ENCODE results near the gene ETF1.
"Not testable (repeated sequence)": the region's sequence is repeated elsewhere in the genome, so short reads cannot be mapped to it uniquely, and the experiment has no call there.

Gene ETF1

DNA sequence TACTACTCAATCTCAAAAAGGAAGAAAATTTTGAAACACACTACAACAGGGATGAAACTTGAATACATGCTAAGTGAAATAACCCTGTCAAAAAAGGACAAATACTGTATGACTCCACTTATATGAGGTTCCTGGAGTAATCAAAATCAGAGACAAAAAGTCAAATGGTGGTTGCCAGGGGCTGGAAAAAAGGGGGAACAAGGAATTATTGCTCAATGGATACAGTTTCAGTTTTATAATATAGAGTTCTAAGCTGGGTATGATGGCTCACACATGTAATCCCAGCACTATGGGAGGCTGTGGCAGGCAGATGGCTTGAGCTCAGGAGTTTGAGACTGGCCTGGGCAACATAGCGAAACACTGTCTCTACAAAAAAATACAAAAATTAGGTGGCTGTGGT, 29.0 kb downstream of the ETF1 start:
- no peak for ATAC-seq (ENCODE audit: low read depth)
- Histone ChIP-seq H3K27ac (ENCODE audit: poor library complexity, severe bottlenecking) (no peak overlapping the region), H3K36me3 (ENCODE audit: low read depth) (peaks cover 91% of the 10 kb centered on the region)

DNA sequence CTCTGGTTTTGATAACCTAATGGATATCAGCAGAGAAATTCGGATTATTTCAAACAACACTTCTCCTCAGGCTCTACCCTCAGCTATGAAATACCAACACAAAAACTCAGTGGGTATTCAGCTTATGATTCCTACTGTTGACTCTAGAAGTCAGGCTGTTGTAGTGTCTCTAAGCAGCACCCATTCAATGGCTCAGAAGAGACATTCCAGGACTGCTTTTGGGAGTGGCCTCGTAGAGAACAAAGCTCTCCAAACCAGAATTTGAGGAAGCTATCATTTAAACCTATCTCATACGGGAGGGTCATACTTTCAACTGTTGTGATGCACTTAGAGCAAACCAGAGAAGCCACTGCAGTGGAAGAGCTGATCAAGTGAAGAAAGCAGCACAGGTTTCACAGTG, 34.1 kb downstream of the ETF1 start:
- TF ChIP-seq, protein P1, sequence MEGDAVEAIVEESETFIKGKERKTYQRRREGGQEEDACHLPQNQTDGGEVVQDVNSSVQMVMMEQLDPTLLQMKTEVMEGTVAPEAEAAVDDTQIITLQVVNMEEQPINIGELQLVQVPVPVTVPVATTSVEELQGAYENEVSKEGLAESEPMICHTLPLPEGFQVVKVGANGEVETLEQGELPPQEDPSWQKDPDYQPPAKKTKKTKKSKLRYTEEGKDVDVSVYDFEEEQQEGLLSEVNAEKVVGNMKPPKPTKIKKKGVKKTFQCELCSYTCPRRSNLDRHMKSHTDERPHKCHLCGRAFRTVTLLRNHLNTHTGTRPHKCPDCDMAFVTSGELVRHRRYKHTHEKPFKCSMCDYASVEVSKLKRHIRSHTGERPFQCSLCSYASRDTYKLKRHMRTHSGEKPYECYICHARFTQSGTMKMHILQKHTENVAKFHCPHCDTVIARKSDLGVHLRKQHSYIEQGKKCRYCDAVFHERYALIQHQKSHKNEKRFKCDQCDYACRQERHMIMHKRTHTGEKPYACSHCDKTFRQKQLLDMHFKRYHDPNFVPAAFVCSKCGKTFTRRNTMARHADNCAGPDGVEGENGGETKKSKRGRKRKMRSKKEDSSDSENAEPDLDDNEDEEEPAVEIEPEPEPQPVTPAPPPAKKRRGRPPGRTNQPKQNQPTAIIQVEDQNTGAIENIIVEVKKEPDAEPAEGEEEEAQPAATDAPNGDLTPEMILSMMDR (IDR thresholded peaks at IDR 0.05; ENCODE audit: poor library complexity, severe bottlenecking) = no peak
- ATAC-seq (ENCODE audit: low read depth) (no peak), DNase-seq (ENCODE audit: low spot score) (no peak)
- peaks cover 29% of the 10 kb centered on the region for H3K4me1 ChIP-seq (ENCODE audit: insufficient read depth, poor library complexity, severe bottlenecking)
- no peak overlapping the region for H3K4me3 ChIP-seq (ENCODE audit: severe bottlenecking)
- peaks cover 65% of the 10 kb centered on the region for H3K36me3 ChIP-seq (ENCODE audit: low read depth)
- H3K27me3 ChIP-seq (ENCODE audit: insufficient read depth, poor library complexity, severe bottlenecking) = no peaks in the 10 kb centered on the region
- H3K27ac ChIP-seq (ENCODE audit: poor library complexity, severe bottlenecking) = no peak overlapping the region
- no peaks in the 10 kb centered on the region for H3K9me3 ChIP-seq (ENCODE audit: severe bottlenecking)

More for the DNA sequence above, 29.0 kb downstream of the ETF1 start:
- Histone ChIP-seq H3K4me3 (ENCODE audit: severe bottlenecking) (no peak overlapping the region), H3K27me3 (ENCODE audit: insufficient read depth, poor library complexity, severe bottlenecking) (no peaks in the 10 kb centered on the region), H3K9me3 (ENCODE audit: severe bottlenecking) (no peaks in the 10 kb centered on the region), H3K4me1 (ENCODE audit: insufficient read depth, poor library complexity, severe bottlenecking) (no peaks in the 10 kb centered on the region)
- TF ChIP-seq, protein P1 (IDR thresholded peaks at IDR 0.05; ENCODE audit: poor library complexity, severe bottlenecking) = no peak
- DNase-seq (ENCODE audit: low spot score) = no peak

DNA sequence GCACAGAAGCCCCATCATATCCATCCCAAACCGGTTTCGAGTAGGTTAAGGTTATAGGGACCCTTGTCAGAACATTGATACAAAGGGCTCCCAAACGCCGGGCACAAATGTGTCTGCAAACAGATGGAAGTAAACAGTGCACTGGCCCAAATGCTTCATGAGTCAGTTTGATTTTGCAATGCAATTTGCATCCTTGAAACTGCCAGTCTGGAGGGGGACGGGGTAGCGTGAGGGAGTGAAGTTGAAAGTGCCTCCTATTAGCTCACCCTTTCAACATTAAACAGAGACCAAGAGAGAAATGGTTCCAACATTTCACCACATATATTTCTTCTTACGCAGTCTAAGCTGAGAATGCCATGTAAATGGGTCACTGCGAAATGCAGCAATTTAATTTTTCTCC, 35.6 kb downstream of the ETF1 start:
- Histone ChIP-seq H3K27ac (ENCODE audit: poor library complexity, severe bottlenecking) (peak overlapping the region; percentile 95), H3K36me3 (ENCODE audit: low read depth) (peaks cover 52% of the 10 kb centered on the region), H3K4me1 (ENCODE audit: insufficient read depth, poor library complexity, severe bottlenecking) (peaks cover 34% of the 10 kb centered on the region)
- not testable (repeated sequence) for H3K27me3 ChIP-seq (ENCODE audit: insufficient read depth, poor library complexity, severe bottlenecking); DNase-seq (ENCODE audit: low spot score); H3K4me3 ChIP-seq (ENCODE audit: severe bottlenecking); H3K9me3 ChIP-seq (ENCODE audit: severe bottlenecking)
- ATAC-seq (ENCODE audit: low read depth) = peak; percentile 31

DNA sequence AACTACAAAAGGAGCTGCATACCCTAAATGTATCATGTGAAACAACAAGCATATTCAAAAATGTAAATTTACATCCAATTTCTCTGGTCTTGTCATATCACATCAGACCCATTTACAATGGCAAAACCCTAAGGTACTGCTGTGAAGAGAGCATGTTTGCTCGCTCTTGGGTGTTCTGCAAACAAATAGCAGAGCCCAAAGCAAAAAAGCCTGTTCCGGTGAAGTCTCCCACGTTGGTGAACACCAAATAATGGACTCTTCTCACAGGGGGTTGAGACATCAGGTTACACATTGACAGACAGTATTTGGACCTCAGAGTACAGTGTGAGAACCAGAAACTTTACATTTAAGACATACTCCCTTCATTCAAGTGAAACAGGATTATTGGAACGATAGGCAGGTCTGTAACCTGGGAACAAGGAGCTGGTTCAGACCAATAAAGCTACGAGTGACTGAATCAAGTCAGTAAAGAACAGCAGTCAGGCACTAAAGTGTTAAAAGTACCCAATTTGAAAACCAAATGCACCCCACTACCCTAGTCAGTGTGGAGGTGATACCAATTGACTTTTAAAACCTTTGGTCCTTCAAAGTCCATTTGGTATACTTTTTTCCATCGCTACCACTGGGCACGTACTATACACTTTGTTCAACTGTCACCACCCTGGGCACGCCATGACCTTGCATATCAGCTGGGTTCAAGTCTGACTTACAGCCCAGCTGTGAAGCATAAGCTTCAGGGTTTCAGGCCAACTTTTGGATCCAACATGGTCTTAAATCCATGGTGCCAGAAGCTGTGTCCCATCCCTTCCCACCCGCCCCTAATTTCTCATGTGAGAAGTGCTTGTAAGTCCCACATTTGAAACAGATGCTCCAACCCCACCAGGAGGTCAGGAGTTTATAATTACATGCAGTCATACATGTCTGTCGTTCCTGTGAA, 36.4 kb downstream of the ETF1 start:
- Histone ChIP-seq H3K27ac (ENCODE audit: poor library complexity, severe bottlenecking) (peak overlapping the region; percentile 95), H3K4me3 (ENCODE audit: severe bottlenecking) (no peak overlapping the region), H3K36me3 (ENCODE audit: low read depth) (peaks cover 46% of the 10 kb centered on the region), H3K27me3 (ENCODE audit: insufficient read depth, poor library complexity, severe bottlenecking) (no peaks in the 10 kb centered on the region), H3K4me1 (ENCODE audit: insufficient read depth, poor library complexity, severe bottlenecking) (peaks cover 34% of the 10 kb centered on the region), H3K9me3 (ENCODE audit: severe bottlenecking) (no peaks in the 10 kb centered on the region)
- DNase-seq (ENCODE audit: low spot score) (no peak), ATAC-seq (ENCODE audit: low read depth) (no peak)
- TF ChIP-seq, protein P1 (IDR thresholded peaks at IDR 0.05; ENCODE audit: poor library complexity, severe bottlenecking) = no peak

DNA sequence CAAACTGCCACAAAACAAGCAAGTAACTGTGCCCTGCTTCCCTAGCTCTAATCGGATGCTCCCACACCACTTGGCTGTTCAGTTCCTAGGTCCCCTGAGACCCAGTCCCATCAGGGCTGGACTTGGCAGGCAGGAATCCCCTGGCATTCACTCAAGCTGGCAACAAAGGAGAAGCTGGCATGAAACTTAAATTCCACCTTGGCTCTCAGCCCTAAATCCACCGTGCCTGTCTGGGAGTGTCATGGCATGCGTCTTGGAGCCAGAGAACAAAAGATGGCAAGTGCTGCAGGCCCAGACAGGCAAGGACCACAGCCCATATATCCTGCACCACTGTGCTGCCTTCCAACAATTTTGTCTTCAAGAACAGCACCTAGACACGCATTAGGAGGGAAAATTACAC, 38.2 kb downstream of the ETF1 start:
- Histone ChIP-seq H3K4me1 (ENCODE audit: insufficient read depth, poor library complexity, severe bottlenecking) (peaks cover 34% of the 10 kb centered on the region), H3K36me3 (ENCODE audit: low read depth) (peaks cover 32% of the 10 kb centered on the region), H3K27me3 (ENCODE audit: insufficient read depth, poor library complexity, severe bottlenecking) (no peaks in the 10 kb centered on the region), H3K9me3 (ENCODE audit: severe bottlenecking) (no peaks in the 10 kb centered on the region), H3K4me3 (ENCODE audit: severe bottlenecking) (no peak overlapping the region), H3K27ac (ENCODE audit: poor library complexity, severe bottlenecking) (peak overlapping the region; percentile 95)
- DNase-seq (ENCODE audit: low spot score) (peak; percentile 95), ATAC-seq (ENCODE audit: low read depth) (peak; percentile 88)
- TF ChIP-seq, protein P1 (IDR thresholded peaks at IDR 0.05; ENCODE audit: poor library complexity, severe bottlenecking) = no peak

Measured in RWPE2 (cell line).